Measurements from ENCODE around the gene MROH2A.
A peak's percentile ranks its signal among the peaks of the same experiment; 100 is the strongest.

Gene MROH2A

GRCh38 chr2:233799716-233800115 lies 21.6 kb downstream of the MROH2A start:
- no peak for DNase-seq (ENCODE audit: low read depth in 2 of 2)

GRCh38 chr2:233800208-233800607 lies 22.1 kb downstream of the MROH2A start:
- DNase-seq (ENCODE audit: low read depth in 2 of 2): no peak

DNA sequence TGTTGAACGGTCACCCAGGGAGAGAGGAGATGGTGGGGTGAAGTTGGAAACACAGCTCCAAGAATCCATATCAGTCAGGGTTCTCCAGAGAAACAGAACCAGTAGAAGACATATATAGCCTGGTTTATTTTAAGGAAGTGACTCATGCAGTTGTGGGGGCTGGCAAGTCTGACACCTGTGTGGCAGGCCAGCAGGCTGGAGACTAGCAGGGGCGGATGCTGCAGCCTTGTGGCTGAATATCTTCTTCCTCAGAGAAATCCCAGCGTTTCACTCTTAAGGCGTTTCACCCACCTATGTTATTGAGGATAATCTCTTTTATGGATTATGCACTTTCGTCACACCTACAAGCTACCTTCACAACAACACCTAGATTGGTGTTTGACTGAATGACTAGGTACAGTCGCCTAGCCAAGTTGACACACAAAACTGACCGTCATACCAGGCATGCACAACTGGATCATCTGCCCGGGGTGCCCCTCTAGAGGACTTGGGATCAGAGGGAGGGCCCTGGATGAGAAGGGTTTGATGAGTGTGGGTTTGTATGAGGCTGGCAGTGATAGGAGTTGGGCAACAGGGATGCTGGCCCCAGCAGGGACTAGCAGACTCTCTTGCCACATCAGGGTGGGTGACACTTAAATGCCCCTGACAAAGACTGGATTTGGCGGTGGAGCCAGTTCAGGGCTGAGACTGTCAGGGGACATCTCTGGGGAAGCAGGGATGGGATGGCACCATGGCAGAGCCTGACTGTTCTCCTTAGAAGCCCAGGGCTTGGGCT lies 23.4 kb downstream of the MROH2A start:
- DNase-seq (ENCODE audit: low read depth in 2 of 2): peak in 1 of 2 donors; percentile 12

DNA sequence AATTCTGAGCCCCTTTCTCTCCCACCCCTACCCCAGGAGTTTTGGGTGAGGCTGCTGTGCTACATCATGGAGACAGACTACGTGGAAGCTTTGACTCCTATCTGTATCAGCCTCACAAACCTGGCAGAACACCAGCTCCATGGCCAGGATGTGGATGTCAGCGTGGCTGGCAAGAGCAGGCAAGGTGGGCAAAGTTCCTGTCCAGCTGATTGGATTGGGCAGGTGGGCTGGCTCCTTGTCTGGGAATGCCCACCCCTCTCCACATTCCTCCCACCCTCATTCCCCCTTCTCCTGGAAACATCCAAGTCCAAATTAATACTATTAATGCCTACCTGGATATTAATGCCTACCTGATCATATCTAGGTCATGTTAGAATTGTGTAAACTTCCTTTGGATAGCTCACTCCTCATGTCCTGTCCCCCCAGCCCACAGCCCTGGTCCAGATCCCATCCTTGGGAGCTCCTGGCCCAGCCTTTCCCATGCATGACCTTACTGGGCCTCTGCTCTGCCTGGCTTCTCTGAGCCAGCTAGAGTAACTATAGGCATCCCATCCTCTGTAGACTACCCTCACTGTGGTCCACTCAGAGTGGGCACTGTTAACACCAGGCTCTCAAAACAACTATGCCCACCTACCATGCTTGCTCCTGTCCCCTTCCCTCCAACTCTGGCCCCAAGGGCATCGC lies 24.1 kb downstream of the MROH2A start:
- no peak for DNase-seq (ENCODE audit: low read depth in 2 of 2)

- no peak for DNase-seq (ENCODE audit: low read depth in 2 of 2)
These were observed 25.3 kb downstream of the MROH2A start for GRCh38 chr2:233803292-233803911.

- no peak for DNase-seq (ENCODE audit: low read depth in 2 of 2)
These were observed 25.9 kb downstream of the MROH2A start for GRCh38 chr2:233803994-233804393.

GRCh38 chr2:233807215-233807865 lies 29.2 kb downstream of the MROH2A start:
- no peak for DNase-seq (ENCODE audit: low read depth in 2 of 2)

DNA sequence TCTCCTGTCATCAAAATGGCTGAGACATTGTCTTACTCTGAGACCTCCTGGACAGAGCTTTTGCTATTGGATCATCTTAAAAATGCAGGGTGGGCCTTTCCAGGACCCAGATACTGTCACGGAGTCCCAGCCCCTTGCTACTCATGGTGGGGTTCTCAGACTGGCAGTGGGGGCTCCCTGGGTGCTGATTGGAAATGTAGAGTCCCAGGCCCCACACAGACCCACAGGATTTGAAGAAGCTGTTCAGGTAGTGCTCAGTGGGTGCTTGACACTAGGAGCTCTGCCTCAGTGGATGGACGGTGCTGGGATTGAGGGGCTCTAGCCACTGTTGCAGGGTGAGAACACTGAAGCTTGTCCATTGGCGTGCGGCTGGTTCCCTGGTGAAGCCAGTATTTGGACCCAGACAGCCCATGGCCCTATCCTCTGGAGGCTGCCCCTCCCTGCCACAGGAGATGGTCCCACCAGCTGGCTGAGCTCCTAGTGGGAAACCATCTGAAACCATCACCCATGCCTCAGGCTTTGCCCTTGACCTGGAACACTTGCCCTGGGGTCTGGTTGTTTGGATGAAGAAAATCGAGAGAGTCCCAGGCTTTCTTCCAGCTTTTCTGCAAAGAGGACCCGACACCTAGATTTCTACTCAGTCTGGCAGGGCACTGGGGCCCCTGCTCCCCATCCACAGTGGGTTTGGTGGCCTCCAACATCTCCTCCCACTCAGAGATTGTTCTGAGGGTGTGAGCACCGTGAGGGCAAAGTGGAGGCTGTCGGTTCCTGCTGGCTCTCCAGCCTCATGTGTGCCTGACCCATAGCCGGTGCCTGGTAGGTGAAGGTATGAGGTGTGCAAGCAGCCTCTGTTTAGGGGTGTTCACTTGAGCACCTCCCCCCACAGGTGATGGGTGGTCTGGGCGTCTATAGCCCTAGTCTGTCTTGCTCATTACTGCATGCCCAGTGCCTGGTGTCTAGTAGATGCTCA lies 30.1 kb downstream of the MROH2A start:
- no peak for DNase-seq (ENCODE audit: low read depth in 2 of 2)

DNA sequence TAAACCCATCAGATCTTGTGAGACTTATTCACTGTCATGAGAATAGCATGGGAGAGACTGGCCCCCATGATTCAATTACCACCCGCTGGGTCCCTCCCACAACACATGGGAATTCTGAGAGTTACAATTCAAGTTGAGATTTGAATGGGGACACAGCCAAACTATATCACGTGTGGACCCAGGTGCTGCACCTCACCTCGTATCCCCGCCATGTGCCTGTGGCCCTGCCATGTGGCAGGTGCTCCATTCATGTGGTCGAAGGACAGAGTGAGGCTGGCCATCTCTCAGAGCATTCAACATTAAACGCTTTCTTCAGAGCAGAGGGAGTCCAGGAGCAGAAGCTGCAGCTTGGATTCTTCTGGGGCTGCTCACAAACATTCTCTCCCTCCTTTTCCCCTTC lies 32.3 kb downstream of the MROH2A start:
- DNase-seq (ENCODE audit: low read depth in 2 of 2): no peak

DNA sequence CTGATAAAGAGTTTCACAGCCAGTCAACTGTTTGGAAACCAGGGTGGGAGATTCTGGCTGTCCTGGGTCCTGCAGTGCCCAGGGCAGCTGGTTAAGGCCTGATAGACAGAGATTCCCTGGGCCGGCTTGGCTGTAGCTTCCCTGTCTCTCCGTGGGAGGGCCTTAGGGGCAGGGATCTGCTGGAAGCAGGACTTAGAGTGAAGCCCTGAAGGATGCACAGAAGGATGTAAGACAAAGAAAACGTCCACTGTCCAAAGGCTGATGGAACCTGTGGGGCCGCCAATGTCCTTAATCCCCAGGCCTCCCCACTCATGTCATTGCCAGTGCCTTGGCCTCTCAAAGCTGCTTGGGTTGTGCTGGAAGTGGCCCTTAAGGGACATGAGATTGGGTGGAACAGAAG lies 33.0 kb downstream of the MROH2A start:
- DNase-seq (ENCODE audit: low read depth in 2 of 2): no peak

GRCh38 chr2:233811732-233812131 lies 33.6 kb downstream of the MROH2A start:
- no peak for DNase-seq (ENCODE audit: low read depth in 2 of 2)

DNA sequence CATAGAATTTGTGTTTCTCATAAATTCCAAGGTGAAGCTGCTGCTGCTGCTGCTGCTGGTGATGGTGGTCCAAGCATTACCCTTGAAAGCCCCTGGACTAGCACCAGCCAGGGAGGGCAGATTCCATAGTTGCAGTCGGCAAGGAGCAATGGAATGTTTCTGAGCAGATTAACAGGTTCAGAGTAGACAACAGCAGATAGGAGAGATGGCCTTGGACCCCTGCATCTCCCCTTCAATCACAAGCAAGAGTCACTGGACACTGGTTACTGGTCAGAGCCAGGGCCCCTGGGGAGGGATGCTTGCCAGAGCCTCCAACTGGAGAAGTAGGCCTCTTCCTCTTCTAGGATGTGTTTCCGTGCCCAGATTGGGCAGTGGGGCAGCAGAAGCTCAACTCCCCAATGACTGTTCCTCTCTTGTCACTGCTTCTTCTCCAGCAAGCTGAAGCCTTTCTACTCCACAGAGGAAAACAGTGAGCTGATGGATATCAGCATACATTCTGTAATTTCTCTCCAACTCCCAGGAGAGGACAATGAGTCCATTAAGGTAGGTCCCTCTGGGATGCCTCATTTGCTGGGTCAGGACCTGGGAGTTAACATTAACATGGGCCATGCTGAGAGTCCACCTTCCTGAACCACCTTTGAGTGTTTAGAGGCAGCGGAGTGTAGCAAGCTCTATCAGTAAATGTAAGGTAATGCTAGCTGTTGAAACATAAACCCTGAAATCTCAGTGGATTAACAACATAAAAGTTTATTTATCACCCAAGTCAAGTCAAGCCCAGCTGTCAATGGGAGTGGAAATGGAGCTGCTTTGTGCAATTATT lies 35.3 kb downstream of the MROH2A start:
- DNase-seq (ENCODE audit: low read depth in 2 of 2): no peak

DNA sequence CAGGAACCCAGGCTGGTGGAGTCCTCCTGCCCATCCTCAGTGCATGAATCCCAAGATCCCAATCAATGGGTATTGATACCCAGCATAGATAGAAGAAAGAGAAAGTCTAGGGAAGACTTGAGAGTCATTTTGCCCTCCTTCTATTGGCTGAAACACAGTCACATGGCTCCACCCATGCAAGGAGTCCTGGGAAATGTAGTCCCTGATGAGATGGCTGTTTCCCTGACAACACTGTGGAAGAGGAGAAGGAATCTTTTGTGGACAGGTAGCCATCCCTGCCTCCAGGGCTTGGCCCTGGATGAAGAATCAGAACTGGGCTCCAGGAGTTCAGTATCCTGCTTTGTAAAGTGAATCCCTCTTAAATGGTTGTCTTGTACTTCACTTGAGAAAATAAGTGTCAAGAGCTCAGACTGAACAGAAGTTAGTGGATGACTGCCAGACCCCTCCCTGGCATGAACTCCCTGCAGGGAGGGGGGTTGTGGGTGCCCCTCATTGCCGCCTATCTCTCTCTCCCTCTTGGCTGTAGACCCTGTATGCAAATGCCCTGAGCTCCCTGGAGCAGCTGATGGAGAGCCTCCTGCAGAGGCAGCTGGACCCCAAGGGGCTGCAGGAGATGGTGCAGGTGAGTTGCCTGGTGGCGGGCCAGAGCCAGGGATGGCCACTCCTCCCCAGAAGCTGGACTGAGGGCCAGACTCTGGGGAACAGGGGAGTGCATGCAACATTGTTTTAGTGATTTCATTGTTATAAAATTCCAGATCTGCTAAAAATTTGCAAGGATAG lies 36.1 kb downstream of the MROH2A start:
- DNase-seq (ENCODE audit: low read depth in 2 of 2): no peak

DNA sequence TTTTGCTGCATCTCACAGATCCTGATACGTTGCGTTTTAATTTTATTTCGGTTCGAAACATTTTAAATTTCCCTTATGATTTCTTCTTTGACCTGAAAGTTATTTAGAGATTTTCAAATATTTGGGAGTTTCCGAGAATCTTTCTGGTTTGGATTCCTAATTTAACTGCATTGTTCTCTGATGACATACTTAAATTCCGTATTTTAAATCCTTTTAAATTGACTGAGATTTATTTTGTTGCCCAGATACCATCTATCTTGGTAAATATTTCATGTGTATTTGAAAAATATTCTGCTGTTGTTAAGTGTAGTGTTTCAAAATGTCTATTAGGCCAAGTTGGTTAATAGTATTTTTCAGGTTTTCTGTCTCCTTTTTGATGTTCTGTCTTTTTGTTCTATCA lies 37.7 kb downstream of the MROH2A start:
- DNase-seq (ENCODE audit: low read depth in 2 of 2): no peak

- DNase-seq (ENCODE audit: low read depth in 2 of 2): no peak
These were observed 38.2 kb downstream of the MROH2A start for GRCh38 chr2:233816334-233816733.

- DNase-seq (ENCODE audit: low read depth in 2 of 2): no peak
These were observed 38.6 kb downstream of the MROH2A start for GRCh38 chr2:233816771-233817170.

GRCh38 chr2:233817361-233817911 lies 39.3 kb downstream of the MROH2A start:
- DNase-seq (ENCODE audit: low read depth in 2 of 2): no peak

DNA sequence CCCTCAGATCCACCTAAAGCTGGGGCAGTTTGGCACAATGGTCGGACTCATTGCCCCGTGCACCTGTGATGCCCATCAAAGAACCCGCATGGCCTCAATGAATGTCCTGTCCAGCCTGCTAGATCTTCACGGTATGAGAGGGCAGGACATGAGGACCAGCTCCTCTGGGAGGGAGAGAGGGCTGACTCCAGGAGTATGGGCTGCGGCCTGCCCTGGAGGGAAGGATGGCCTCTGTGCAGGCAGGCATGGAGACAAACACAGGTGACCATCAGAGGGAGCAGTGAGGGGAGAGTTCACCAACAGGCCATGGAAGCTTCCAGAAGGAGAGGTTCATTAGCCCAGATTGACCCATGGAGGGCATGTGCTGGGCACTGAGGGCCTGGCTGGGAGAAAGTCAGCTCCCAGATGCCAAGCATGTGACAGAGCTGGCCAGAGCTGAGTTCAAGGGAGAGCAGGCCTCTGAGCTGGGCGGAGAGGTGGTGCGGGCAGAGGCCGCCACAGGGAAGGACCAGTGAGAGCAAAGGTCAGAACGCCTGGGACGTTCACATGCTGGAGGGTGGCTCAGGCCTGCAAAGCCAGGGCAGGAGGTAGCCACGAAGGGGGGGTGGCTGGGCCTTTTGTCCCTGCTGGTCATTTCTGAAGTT lies 40.0 kb downstream of the MROH2A start:
- DNase-seq (ENCODE audit: low read depth in 2 of 2): no peak

All from stimulated activated CD8-positive, alpha-beta memory T cell treated with anti-CD3 and anti-CD28 coated beads, Interleukin-7, amount 100 ng/mL, for 4 hours (primary cell).